Measurements from ENCODE around the gene TTC32.
"Not testable (repeated sequence)": the region's sequence is repeated elsewhere in the genome, so short reads cannot be mapped to it uniquely, and the experiment has no call there.

TTC32 gene

DNA sequence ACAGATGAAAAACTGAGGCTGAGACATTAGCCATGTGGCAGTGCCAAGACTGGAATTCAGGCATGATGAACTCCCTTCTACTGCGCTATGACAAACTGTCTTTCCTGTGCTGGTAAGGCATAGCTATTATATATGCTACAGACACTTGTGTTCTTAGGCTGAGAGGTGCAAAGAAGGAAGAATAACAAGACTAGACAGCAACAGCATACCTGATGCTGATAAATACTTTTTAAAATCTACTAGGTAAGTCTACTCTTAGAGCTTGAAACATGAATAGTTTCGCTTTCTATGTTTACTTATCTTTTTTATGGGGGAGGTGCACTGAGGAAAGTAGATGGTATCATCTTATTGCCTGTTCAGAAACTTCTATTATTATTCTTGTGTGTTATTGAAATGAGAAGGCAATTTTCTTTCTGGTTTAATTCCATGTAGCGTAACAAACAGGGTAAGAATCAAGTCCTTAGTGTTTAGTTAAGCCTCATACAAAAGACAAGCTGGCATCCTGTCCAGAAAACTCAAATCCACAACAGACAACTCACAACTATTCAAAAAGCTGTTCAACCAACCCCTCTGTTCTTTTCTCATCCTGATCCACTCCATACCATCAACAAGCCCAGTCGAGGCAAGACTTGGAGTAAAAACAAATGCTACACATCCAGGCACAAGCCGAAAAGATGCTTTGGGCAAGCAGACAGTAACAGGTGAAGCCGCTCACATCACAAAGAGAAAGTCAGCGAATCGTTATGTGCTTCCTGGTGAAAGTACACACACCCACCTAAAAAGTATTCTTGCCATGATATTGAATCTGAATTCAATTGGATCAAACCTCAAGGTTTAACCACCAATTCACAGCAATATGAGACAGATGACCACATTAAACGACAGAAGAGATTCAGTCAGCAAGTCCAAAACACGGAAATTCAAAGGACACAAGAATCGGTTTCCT, 1.5 kb downstream of the TTC32 start:
- peak; percentile 41 for DNase-seq (ENCODE audit: low read depth, low spot score)

- DNase-seq (ENCODE audit: low read depth, low spot score) = no peak
These were observed 3.0 kb downstream of the TTC32 start for GRCh38 chr2:19898592-19899329.

DNA sequence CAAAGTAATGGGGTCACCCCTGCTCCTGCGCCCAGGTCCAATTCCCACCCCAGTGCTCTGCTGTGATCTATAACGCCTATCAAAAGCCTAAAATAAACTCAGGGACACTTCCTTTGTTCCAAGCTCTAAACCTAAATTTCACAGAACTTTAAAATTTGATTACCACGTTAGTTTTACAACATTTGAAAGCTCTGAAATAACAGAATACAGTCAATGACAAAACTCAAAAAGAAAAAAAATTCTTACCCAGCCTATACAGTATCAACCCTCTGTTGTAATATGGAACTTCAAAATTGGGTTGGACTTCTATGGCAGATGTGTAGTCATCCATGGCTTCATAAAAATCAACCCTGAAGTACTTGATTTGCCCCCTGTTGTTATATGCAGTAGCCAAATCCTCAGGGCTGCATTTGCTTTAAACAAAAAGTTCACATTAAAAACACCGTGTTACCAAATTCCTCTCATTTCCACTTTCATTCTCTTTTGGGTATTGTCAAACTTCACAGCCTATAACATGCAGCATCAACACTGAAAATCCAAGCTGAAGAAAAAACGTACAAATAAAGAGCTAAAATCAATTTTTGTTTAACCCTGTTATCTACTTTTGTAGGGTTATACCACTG, 4.0 kb downstream of the TTC32 start:
- DNase-seq (ENCODE audit: low read depth, low spot score) = no peak

GRCh38 chr2:19895535-19895934, 6.2 kb downstream of the TTC32 start:
- peak; percentile 20 for DNase-seq (ENCODE audit: low read depth, low spot score)

DNA sequence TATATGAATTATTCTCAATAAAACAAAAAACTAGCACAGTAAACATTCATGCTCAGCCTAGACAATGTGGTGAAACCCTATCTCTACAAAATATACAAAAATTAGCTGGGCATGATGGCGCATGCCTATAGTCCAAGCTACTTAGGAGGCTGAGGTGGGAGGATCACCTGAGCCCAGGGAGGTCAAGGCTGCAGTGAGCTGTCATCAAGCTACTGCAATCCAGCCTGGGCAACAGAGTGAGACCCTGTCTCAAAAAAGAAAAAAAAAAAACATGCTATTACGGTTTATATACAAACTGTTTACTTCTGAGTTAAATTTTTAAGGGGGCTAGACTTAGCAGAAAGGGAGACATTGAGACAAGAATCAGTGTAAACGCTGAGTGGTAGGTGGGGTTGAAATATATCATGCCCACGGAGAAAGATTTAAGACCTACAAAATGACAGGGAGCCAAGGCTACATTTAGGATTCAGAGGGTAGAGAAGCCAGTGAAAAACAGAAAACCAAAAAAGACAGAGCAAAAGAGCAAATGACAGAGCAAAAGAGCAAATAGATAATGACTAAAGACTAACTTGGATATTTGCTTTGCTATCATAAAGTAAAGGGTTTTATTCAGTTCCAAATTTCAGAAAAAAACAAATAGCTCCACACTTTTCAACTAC, 7.5 kb downstream of the TTC32 start:
- no peak for DNase-seq (ENCODE audit: low read depth, low spot score)

DNA sequence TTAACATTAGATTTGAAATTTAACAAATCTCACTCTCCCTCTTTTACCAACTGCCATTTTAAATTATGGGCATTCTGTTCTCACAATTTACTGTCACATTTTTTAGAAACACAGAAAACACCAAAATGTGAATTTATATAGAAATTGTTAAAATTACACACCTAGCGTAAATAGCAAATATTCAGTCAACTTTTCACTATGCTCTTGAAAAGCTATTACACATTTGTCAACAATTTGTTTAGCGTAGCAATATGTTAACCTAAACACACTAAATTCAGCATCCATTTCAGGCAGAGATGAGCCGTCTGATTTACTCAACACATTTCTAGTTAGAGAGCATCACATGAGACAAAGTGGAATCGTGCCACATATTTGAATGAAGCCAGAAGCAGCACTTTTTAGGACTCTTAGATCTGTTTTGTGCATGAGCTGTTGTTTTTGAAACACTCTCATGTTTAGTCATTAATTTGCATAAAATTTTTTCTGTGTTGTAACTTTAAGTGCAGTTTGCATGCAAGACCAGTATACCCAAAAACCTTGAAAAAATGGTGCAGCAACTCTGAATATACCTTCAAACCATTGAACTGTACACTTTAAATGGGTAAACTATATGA, 8.2 kb downstream of the TTC32 start:
- DNase-seq (ENCODE audit: low read depth, low spot score) = peak; percentile 40

- DNase-seq (ENCODE audit: low read depth, low spot score) = not testable (repeated sequence)
These were observed 9.8 kb downstream of the TTC32 start for GRCh38 chr2:19891971-19892370.

DNA sequence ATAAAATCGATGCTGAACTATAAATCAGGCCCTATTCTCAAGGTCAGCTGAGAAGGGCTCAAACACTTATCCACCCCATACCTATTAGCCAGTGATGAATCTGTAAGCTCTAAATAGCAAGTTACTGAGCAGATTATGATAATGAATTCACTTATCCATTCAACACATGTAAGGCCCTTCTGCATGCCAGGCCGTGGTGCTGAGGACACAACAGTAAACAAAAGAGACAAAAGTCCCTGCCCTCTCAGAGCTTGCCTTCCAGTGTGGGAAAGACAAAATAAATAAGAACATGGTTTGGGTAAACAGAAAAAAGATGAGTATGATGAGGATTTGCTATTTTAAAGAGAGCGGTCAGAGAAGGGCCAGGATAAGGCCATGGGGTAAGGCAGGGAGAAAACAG, 11.7 kb downstream of the TTC32 start:
- peak; percentile 46 for DNase-seq (ENCODE audit: low read depth, low spot score)

DNA sequence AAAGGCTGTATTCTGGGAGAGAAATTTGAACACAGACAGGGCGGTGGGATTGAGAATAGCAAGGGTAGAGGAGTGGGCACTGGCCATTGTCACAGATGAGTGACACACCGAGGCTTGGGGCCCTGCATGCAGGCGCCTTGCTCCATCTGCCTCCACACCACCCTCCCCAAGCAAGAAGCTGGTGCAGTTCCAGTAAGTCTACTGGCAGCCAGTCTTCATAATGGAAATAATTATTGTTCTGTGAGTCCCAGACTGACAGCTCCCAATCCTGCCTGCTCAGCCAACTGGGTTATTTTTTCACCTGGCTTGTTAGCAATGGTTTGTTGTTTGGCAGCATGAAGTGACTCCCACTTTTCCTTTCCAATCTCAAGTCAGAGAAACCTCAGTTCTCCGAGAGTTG, 13.0 kb downstream of the TTC32 start:
- DNase-seq (ENCODE audit: low read depth, low spot score) = no peak

DNA sequence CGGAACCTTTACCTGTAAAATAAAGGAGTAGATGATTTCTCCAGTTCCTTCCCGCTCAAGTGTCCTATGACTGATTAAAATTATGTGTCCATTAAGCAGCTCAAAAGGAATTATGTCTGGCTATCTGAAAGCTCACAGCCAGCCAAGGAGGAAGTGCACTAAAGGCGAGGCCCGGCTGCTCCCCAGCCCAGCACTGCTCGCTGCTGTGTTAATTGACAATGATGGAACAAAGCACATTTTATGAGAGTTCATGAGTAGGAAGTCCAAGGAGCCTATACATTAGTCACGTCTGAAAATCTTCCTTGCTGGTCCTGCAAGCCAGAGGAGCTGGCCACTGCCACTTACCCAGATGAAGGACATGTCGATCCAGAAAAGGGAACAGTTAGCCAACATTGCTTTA, 14.3 kb downstream of the TTC32 start:
- no peak for DNase-seq (ENCODE audit: low read depth, low spot score)

DNA sequence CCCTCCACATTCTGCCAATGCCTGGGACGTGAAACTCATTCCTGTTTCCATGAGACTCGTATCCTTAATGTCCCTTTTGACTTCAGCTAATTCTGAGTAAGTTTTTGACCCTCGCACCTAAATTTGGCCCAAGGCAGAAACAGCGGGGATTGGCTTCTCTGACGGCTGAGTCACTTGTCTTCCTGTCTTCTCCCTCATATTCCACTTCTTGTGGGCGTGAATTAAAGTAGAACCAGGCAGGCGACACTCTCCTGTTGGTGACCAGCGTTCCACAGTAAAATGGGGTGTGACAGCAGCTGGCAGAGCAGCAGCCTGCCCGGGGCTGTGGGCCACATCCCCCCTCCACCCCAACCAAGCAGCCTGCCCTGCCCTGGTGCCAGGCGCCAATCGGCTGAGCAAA, 15.5 kb downstream of the TTC32 start:
- no peak for DNase-seq (ENCODE audit: low read depth, low spot score)

DNA sequence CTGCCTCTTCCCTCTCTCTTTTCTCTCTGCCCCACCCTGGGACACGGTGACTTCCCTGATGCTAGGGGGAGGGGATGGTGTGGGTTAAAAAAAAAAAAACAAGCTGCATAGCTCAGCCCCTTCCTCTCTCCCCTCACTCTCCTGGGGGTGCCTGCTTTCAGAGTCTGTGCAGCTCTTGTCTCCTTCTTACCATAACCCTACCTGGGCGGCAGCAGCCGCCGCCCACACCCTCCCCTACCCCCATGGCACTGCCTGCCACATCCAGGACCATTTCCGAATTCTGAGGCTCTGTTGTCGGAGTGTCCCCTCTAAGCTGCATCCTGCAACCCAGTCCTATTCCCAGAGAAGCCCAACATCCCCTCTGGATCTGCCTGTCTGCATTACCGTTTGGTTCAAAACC, 16.0 kb downstream of the TTC32 start:
- no peak for DNase-seq (ENCODE audit: low read depth, low spot score)

DNA sequence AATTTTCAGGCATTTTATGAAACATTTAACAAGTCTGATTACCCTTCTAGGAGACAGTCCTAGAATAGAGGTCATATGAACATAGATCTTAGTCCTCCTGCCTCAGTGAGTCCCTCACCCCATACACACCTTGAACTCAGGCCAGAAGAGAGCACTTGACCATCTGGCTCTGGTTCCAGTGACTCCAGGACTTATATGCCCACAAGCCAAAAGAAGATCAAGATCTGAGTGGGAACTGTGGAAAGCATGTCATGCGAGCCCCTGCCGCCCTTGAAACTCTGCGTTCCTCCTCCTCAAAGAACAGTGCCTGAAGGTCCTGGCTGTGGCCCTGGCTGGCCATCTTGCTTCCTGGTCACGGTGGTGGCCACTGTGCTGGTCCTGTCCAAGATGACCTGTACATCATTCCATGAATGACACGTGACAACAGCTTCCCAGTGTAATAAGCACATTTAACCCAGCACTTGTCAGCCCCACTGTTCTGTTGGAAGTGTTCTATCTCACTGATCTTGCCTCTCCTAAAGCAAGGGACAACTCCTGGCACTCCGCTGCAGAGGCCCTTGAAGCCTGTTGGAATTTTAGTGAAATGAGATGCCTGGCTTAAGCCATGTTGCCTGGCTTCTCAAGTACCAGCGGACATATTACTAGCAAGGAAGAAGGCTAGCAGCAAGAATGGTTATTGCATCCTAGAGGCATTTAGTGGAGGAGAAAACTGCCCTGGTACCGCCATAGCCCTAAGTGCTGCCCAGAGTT, 17.6 kb downstream of the TTC32 start:
- no peak for DNase-seq (ENCODE audit: low read depth, low spot score)

GRCh38 chr2:19883486-19883885, 18.3 kb downstream of the TTC32 start:
- no peak for DNase-seq (ENCODE audit: low read depth, low spot score)

- DNase-seq (ENCODE audit: low read depth, low spot score) = no peak
These were observed 19.5 kb downstream of the TTC32 start for GRCh38 chr2:19882286-19882685.

DNA sequence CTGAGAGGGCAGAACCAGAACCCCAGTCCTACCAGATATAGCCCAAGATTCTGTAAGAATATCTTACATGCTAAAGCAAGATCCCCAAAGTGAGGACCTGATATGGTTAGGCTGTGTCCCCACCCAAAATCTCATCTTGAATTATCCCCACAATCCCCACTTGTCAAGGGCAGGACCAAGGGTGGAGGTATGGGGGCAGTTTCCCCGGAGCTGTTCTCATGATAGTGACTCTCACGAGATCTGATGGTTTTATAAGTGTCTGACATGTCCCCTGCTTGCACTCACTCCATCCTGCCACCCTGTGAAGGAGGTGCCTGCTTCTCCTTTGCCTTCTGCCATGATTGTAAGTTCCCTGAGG, 19.9 kb downstream of the TTC32 start:
- no peak for DNase-seq (ENCODE audit: low read depth, low spot score)

DNA sequence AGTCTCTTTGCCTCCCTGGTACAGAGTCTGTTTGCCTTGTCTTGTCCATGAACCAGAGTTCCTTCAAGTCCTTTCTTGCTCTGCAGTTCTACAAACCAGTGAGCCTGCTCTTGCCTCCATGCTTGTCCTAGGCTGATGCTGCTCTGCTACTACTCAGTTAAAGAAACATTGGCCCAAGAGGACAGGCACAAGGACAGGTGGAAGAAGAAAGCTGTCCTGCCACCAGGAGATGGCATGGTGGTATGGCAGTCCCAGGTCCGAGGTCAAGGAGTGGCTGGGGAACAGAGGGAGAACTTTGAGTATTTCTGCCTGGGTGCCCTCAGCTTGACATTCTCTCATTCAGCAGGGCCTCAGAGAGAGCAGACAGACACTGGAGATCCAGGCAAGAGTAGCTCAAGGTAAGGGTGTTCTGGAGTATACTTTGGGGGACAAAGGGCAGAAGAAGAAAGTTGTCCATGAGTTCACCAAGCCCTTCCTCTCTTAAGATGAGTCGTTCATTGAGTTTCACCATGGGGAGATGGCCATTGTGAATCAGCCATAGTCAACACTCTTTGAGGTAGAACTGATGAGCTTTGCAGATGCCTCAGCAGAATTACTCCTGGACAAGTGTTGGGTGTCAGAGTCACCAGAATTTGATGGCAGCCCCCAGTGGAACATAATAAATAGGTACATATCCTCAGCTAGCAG, 20.4 kb downstream of the TTC32 start:
- no peak for DNase-seq (ENCODE audit: low read depth, low spot score)

GRCh38 chr2:19880191-19880590, 21.6 kb downstream of the TTC32 start:
- DNase-seq (ENCODE audit: low read depth, low spot score) = not testable (repeated sequence)

- no peak for DNase-seq (ENCODE audit: low read depth, low spot score)
These were observed 22.7 kb downstream of the TTC32 start for GRCh38 chr2:19879120-19879519.
